DOHH2 (cell line): ENCODE results near the gene TASP1.

Experiments used
- EZH2phosphoT487 ChIP-seq: fragments of 200-600 bp; sonication (generic); IDR thresholded peaks from 2 replicates; pipeline ENCODE4 v1.6.1; 2017; ENCODE audit warnings: borderline replicate concordance, mild to moderate bottlenecking, antibody characterized with exemption, low read length, moderate library complexity, mixed read lengths
- TF ChIP-seq, protein P1 (sequence below): fragments of 200-600 bp; sonication (generic); IDR thresholded peaks from one replicate; pipeline ENCODE4 v1.5.1; 2014; ENCODE audit warnings: antibody characterized with exemption, mild to moderate bottlenecking, low read depth, low read length; ENCODE audit not compliant: poor library complexity, severe bottlenecking

DNA sequence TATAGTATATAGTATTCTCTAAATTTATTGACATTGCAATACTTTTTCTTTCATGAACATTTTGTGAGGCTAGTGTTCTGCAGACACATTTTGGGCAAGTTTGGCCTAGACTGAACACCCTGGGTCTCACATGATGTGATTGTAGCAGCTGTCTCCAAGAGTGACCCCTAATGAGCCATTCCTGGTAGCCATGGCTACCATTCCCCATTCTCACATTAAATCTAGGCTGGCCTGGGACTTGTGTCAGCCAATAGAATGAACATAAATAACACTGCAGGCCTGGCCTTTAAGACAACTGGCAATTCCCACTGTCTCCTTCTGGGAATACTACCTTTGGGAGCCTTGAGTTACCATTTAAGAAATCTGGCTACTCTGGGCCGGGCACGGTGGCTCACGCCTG is 38.0 kb upstream of the TASP1 start:
- TF ChIP-seq, protein P1, sequence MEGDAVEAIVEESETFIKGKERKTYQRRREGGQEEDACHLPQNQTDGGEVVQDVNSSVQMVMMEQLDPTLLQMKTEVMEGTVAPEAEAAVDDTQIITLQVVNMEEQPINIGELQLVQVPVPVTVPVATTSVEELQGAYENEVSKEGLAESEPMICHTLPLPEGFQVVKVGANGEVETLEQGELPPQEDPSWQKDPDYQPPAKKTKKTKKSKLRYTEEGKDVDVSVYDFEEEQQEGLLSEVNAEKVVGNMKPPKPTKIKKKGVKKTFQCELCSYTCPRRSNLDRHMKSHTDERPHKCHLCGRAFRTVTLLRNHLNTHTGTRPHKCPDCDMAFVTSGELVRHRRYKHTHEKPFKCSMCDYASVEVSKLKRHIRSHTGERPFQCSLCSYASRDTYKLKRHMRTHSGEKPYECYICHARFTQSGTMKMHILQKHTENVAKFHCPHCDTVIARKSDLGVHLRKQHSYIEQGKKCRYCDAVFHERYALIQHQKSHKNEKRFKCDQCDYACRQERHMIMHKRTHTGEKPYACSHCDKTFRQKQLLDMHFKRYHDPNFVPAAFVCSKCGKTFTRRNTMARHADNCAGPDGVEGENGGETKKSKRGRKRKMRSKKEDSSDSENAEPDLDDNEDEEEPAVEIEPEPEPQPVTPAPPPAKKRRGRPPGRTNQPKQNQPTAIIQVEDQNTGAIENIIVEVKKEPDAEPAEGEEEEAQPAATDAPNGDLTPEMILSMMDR = no peak
- no peak for TF ChIP-seq EZH2phosphoT487
